GM18858 (cell line): ENCODE measurements around the gene DPM1.

Experiments
- ATAC-seq: cut with Tn5 transposase; IDR thresholded peaks from one replicate; pipeline ENCODE4 v1.9.1; 2021; ENCODE audit not compliant: unreplicated experiment

DPM1 gene

GRCh38 chr20:50930976-50931305 lies 27.4 kb downstream of the DPM1 start:
- no peak for ATAC-seq

GRCh38 chr20:50930139-50930975 lies 28.0 kb downstream of the DPM1 start:
- no peak for ATAC-seq

- ATAC-seq: peak; percentile 55
These were observed 28.8 kb downstream of the DPM1 start for GRCh38 chr20:50929299-50930138.

- ATAC-seq: no peak
These were observed 29.9 kb downstream of the DPM1 start for GRCh38 chr20:50928469-50928868.

- ATAC-seq: no peak
These were observed 31.8 kb downstream of the DPM1 start for GRCh38 chr20:50926530-50926929.

GRCh38 chr20:50924261-50924920 lies 33.9 kb downstream of the DPM1 start:
- no peak for ATAC-seq

- no peak for ATAC-seq
These were observed 36.4 kb downstream of the DPM1 start for GRCh38 chr20:50921803-50922501.

- ATAC-seq: no peak
These were observed 37.3 kb downstream of the DPM1 start for GRCh38 chr20:50920997-50921396.

GRCh38 chr20:50919567-50919966 lies 38.8 kb downstream of the DPM1 start:
- ATAC-seq: no peak

- ATAC-seq: no peak
These were observed 39.9 kb downstream of the DPM1 start for GRCh38 chr20:50918403-50918802.

- no peak for ATAC-seq
These were observed 41.4 kb downstream of the DPM1 start for GRCh38 chr20:50916934-50917333.

GRCh38 chr20:50916257-50916656 lies 42.1 kb downstream of the DPM1 start:
- ATAC-seq: no peak

- no peak for ATAC-seq
These were observed 42.9 kb downstream of the DPM1 start for GRCh38 chr20:50915424-50915823.

GRCh38 chr20:50913690-50914375 lies 44.5 kb downstream of the DPM1 start:
- no peak for ATAC-seq

- no peak for ATAC-seq
These were observed 46.6 kb downstream of the DPM1 start for GRCh38 chr20:50911716-50912115.

- no peak for ATAC-seq
These were observed 47.3 kb downstream of the DPM1 start for GRCh38 chr20:50911030-50911429.

GRCh38 chr20:50909413-50909812 lies 48.9 kb downstream of the DPM1 start:
- no peak for ATAC-seq

- no peak for ATAC-seq
These were observed 54.2 kb downstream of the DPM1 start for GRCh38 chr20:50904067-50904570.

GRCh38 chr20:50903353-50904051 lies 54.8 kb downstream of the DPM1 start:
- ATAC-seq: no peak

GRCh38 chr20:50901301-50901700 lies 57.0 kb downstream of the DPM1 start:
- ATAC-seq: no peak
